Kidney glomerular epithelial cell (primary cell): ENCODE measurements around the gene NUTM2A.
"Not testable (repeated sequence)": the region's sequence is repeated elsewhere in the genome, so short reads cannot be mapped to it uniquely, and the experiment has no call there.

ENCODE experiments used
- DNase-seq: peaks from one replicate; lab custom pipeline; 2025; lab: John Stamatoyannopoulos, UW

NUTM2A gene

GRCh38 chr10:87247335-87247734 lies 22.1 kb downstream of the NUTM2A start:
- not testable (repeated sequence) for DNase-seq

GRCh38 chr10:87248818-87249353 lies 23.6 kb downstream of the NUTM2A start:
- DNase-seq: not testable (repeated sequence)

- not testable (repeated sequence) for DNase-seq
Observed at GRCh38 chr10:87280749-87281392, 55.6 kb downstream of the NUTM2A start.
